22Rv1 (cell line): ENCODE data around the gene VPS26A.
"Not testable (repeated sequence)": the region's sequence is repeated elsewhere in the genome, so short reads cannot be mapped to it uniquely, and the experiment has no call there.

Experiments
- H3K27ac ChIP-seq: fragments of 450-650 bp; 2 replicates; pipeline ENCODE4 v1.5.1; 2017
- CTCF ChIP-seq: fragments of 450-650 bp; IDR thresholded peaks from 2 replicates; pipeline ENCODE4 v1.5.1; 2017; ENCODE audit warnings: mild to moderate bottlenecking
- ZFX ChIP-seq: fragments of 450-650 bp; IDR thresholded peaks from 2 replicates; pipeline ENCODE4 v1.6.1; 2017; ENCODE audit warnings: antibody characterized with exemption, borderline replicate concordance

Gene VPS26A

GRCh38 chr10:69151984-69152383, 28.0 kb downstream of the VPS26A start:
- H3K27ac ChIP-seq = no peak overlapping the region
- TF ChIP-seq ZFX = no peak
- no peak for TF ChIP-seq CTCF

GRCh38 chr10:69153227-69153626, 29.2 kb downstream of the VPS26A start:
- TF ChIP-seq ZFX (no peak), CTCF (no peak)
- no peak overlapping the region for H3K27ac ChIP-seq

GRCh38 chr10:69160809-69161241, 36.8 kb downstream of the VPS26A start:
- TF ChIP-seq ZFX (no peak), CTCF (no peak)
- H3K27ac ChIP-seq = no peak overlapping the region

- no peak overlapping the region for H3K27ac ChIP-seq
- no peak for TF ChIP-seq CTCF
- no peak for TF ChIP-seq ZFX
Measured at GRCh38 chr10:69168493-69168892, 44.5 kb downstream of the VPS26A start.

GRCh38 chr10:69172241-69172982, 48.4 kb downstream of the VPS26A start:
- no peak overlapping the region for H3K27ac ChIP-seq
- TF ChIP-seq CTCF (no peak), ZFX (no peak)

- H3K27ac ChIP-seq = not testable (repeated sequence)
Measured at GRCh38 chr10:69175326-69175725, 51.3 kb downstream of the VPS26A start.

GRCh38 chr10:69176823-69177222, 52.8 kb downstream of the VPS26A start:
- TF ChIP-seq ZFX (no peak), CTCF (no peak)
- H3K27ac ChIP-seq = no peak overlapping the region
